Measurements from ENCODE around the gene GINS3. TPM values are rescaled to one million over a fixed set of nuclear protein-coding genes. Genes with fewer than 3 reads are reported as not detected.

Gene GINS3
- total RNA-seq (2014; rRNA removed; shearing (Covaris generic)) (35.7 and 49.1 TPM in 2 replicates), total RNA-seq (2022) (50.4 and 50.5 TPM in 2 replicates), Bru-seq, nascent RNA (percentile 91 among the genes with signal in this experiment), BruChase-seq, experiment 1, labeled RNA remaining after a 6-hour chase (percentile 82 among the genes with signal in this experiment), BruChase-seq, experiment 2, labeled RNA remaining after a 2-hour chase (percentile 95 among the genes with signal in this experiment)
- long read RNA-seq, transcript GINS3-202 (2 exons, 1,932 nt), result minor isoform, 5 of 53 reads
- long read RNA-seq, transcript GINS3-201 (3 exons, 2,274 nt), result major isoform, 42 of 53 reads
- long read RNA-seq, partial matches to known transcripts, result 2 of 53 reads
- long read RNA-seq, other reads (novel, unspliced or antisense), result 1 of 53 reads

DNA sequence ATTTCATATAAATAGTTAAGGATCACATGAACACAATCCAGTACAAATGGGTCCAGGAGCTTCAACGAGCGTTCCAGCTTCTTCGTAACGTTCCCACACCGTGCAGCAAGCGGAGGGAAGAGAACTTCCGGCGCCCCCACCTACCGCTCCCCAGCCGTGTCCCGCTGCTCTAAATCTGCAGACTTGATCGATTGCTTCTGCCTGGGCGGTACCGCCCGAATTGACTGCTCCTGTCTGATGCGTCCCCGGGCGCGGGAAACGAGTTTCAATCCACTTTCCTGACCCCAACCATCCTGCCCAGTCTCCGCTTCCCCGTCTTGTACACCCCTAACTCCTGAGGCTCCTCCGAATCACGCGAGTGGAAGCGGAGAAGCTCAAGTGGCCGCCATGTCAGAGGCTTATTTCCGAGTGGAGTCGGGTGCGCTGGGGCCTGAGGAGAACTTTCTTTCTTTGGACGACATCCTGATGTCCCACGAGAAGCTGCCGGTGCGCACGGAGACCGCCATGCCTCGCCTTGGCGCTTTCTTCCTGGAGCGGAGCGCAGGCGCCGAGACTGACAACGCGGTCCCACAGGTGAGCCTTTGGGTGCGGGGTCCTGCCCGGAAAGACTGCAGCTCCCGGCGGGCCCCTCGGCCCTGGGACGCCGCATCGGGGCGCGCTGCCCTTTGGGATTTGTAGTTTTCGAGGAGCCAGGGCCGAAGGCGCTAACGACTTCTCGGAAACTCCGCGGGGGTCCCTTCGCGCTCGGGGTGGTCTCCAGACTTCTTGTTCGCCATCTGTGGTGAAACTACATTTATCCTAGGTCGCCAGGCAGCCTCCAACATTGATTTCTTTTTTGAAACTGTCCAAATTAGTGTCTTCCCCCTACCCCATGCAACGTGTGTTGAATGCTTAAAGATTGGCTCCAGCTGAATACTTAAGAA lies at the start of gene GINS3:
Gene GINS3 (plus strand): TSS at position 257 of the 923 bp plus-strand sequence. CDS start 131 bp downstream, at position 388.
- intact Hi-C loops (cut with micrococcal nuclease; ENCODE audit: unreplicated experiment), result loop anchor here (1.0 kb wide), 2 partner anchors 27 to 238 kb away; no protein-coding TSS in a partner anchor
- H3K4me1 ChIP-seq (ENCODE audit: insufficient read depth, low read length, poor library complexity, severe bottlenecking), result peaks cover 17% of the 10 kb centered on the region
- peak within 1 kb of the TSS; percentile 70 for H3K4me2 ChIP-seq (ENCODE audit: low read length)
- peak within 1 kb of the TSS; percentile 86 for H3K4me3 ChIP-seq (ENCODE audit: low read depth, low read length, poor library complexity, severe bottlenecking)
- ChIA-PET CTCF (ENCODE audit: unreplicated experiment) (interaction anchor here (1.2 to 1.3 kb wide), 2 partner anchors 13 to 27 kb away, joined by 3 to 4 read pairs; no protein-coding TSS in a partner anchor), POLR2A (interaction anchor here (0.6 to 4.9 kb wide), 12 partner anchors 9 to 72 kb away, joined by 3 to 66 read pairs (median 4); no protein-coding TSS in a partner anchor)
- no peaks in the 10 kb centered on the region for H4K20me1 ChIP-seq (ENCODE audit: insufficient read depth, low read length)
- H3K36me3 ChIP-seq (ENCODE audit: insufficient read depth, low read length), result peaks cover 18% of the 10 kb centered on the region
- TSS peak; percentile 98 for BruUV-seq (replicated peaks)
- H3K27ac ChIP-seq (ENCODE audit: low read depth, low read length, poor library complexity, severe bottlenecking), result peak within 1 kb of the TSS; percentile 79
- peak; percentile 95 for DNase-seq (ENCODE audit: low spot score)
- peak within 1 kb of the TSS; percentile 81 for H2AFZ ChIP-seq (ENCODE audit: low read length)
- H3K79me2 ChIP-seq (ENCODE audit: insufficient read depth, low read depth, low read length), result peaks cover 26% of the 10 kb centered on the region
- TF ChIP-seq, protein P1, sequence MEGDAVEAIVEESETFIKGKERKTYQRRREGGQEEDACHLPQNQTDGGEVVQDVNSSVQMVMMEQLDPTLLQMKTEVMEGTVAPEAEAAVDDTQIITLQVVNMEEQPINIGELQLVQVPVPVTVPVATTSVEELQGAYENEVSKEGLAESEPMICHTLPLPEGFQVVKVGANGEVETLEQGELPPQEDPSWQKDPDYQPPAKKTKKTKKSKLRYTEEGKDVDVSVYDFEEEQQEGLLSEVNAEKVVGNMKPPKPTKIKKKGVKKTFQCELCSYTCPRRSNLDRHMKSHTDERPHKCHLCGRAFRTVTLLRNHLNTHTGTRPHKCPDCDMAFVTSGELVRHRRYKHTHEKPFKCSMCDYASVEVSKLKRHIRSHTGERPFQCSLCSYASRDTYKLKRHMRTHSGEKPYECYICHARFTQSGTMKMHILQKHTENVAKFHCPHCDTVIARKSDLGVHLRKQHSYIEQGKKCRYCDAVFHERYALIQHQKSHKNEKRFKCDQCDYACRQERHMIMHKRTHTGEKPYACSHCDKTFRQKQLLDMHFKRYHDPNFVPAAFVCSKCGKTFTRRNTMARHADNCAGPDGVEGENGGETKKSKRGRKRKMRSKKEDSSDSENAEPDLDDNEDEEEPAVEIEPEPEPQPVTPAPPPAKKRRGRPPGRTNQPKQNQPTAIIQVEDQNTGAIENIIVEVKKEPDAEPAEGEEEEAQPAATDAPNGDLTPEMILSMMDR (conservative IDR thresholded peaks at IDR 0.05; ENCODE audit: low read length), result no peak
- TF ChIP-seq EZH2phosphoT487 (IDR thresholded peaks at IDR 0.05; ENCODE audit: borderline replicate concordance, low read depth, low read length), result no peak
- H3K9me2 ChIP-seq (ENCODE audit: insufficient read depth, low read length), result no peaks in the 10 kb centered on the region
- H3K9me3 ChIP-seq (ENCODE audit: low read length), result peaks cover 11% of the 10 kb centered on the region; the same call in 1 of the 2 replicates

DNA sequence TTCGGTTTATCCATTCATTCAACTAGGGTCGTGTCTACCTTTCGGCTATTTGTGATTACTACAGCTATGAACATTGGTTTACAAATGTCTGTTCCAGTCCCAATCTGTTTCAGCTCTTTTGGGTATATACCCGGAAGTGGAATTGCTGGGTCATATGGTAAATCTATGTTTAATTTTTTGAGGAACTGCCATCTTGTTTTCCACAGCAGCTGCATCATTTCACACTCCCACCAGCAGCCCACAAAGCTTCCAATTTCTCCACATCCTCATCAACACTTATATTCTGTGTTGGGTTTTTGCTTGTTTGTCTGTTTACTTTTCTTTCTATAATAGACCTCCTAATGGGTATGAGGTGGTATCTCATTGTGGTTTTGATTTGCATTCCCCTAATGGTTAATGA lies 48.7 kb upstream of the GINS3 start:
- H3K79me2 ChIP-seq (ENCODE audit: insufficient read depth, low read depth, low read length), result no peaks in the 10 kb centered on the region
- POLR2A ChIA-PET, result interaction anchor here (0.5 to 0.7 kb wide), 2 partner anchors 15 to 460 kb away, joined by 3 read pairs; no protein-coding TSS in a partner anchor

More for the DNA sequence above, 48.7 kb upstream of the GINS3 start:
- no peak for TF ChIP-seq EZH2phosphoT487 (IDR thresholded peaks at IDR 0.05; ENCODE audit: borderline replicate concordance, low read depth, low read length)
- Histone ChIP-seq H2AFZ (ENCODE audit: low read length) (peak overlapping the region; percentile 73), H4K20me1 (ENCODE audit: insufficient read depth, low read length) (no peaks in the 10 kb centered on the region), H3K36me3 (ENCODE audit: insufficient read depth, low read length) (no peaks in the 10 kb centered on the region), H3K27ac (ENCODE audit: low read depth, low read length, poor library complexity, severe bottlenecking) (no peak overlapping the region), H3K9me2 (ENCODE audit: insufficient read depth, low read length) (no peaks in the 10 kb centered on the region), H3K4me3 (ENCODE audit: low read depth, low read length, poor library complexity, severe bottlenecking) (no peak overlapping the region), H3K9me3 (ENCODE audit: low read length) (no peaks in the 10 kb centered on the region), H3K4me1 (ENCODE audit: insufficient read depth, low read length, poor library complexity, severe bottlenecking) (peaks cover 41% of the 10 kb centered on the region), H3K4me2 (ENCODE audit: low read length) (no peak overlapping the region)
- no TSS peak for BruUV-seq (replicated peaks)
- no peak for DNase-seq (ENCODE audit: low spot score)
- intact Hi-C loops (cut with micrococcal nuclease; ENCODE audit: unreplicated experiment), result no loop called here
- CTCF ChIA-PET (ENCODE audit: unreplicated experiment), result no interaction called here
